ENCODE results near the gene ELFN1.

The ELFN1 gene

DNA sequence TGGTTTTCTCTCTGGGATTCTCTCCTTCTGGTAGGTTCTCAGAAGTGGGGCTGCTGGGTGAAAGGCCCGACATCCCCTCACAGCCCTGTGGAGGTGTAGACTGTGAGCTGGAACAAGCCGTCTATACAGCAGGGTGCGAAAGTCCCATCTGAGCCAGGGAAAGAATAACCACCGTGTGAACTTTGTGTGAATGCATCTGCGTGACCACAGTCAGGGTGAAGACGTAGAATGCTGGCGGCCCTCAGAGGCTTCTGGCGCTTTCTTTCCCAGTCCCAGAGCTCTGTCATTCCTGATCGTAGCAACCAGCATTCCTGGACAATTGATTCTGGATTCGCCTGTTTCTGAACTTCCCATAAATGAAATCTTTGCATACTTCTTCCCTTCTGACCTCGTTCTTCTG, 30.0 kb downstream of the ELFN1 start:
- H3K9me3 Mint-ChIP-seq, result peaks cover 13% of the 10 kb centered on the region
- no peak overlapping the region for H3K4me3 Mint-ChIP-seq
- peaks cover 18% of the 10 kb centered on the region for H3K4me1 Mint-ChIP-seq
- peaks cover 41% of the 10 kb centered on the region for H3K36me3 Mint-ChIP-seq (ENCODE audit: low read depth)
- peaks cover 21% of the 10 kb centered on the region for H3K27me3 Mint-ChIP-seq (ENCODE audit: low read depth)
- no peak overlapping the region for H3K27ac Mint-ChIP-seq
- TF ChIP-seq, protein P1, sequence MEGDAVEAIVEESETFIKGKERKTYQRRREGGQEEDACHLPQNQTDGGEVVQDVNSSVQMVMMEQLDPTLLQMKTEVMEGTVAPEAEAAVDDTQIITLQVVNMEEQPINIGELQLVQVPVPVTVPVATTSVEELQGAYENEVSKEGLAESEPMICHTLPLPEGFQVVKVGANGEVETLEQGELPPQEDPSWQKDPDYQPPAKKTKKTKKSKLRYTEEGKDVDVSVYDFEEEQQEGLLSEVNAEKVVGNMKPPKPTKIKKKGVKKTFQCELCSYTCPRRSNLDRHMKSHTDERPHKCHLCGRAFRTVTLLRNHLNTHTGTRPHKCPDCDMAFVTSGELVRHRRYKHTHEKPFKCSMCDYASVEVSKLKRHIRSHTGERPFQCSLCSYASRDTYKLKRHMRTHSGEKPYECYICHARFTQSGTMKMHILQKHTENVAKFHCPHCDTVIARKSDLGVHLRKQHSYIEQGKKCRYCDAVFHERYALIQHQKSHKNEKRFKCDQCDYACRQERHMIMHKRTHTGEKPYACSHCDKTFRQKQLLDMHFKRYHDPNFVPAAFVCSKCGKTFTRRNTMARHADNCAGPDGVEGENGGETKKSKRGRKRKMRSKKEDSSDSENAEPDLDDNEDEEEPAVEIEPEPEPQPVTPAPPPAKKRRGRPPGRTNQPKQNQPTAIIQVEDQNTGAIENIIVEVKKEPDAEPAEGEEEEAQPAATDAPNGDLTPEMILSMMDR (IDR thresholded peaks at IDR 0.05; ENCODE audit: unreplicated experiment in 3 of 3), result no peak

- TF ChIP-seq, protein P1 (IDR thresholded peaks at IDR 0.05; ENCODE audit: unreplicated experiment in 3 of 3), result no peak
- Mint-ChIP-seq H3K36me3 (ENCODE audit: low read depth) (peaks cover 41% of the 10 kb centered on the region), H3K27ac (no peak overlapping the region), H3K4me3 (no peak overlapping the region), H3K9me3 (peaks cover 13% of the 10 kb centered on the region), H3K4me1 (peaks cover 16% of the 10 kb centered on the region), H3K27me3 (ENCODE audit: low read depth) (peaks cover 21% of the 10 kb centered on the region)
Measured at GRCh38 chr7:1700536-1701333, 30.7 kb downstream of the ELFN1 start.

DNA sequence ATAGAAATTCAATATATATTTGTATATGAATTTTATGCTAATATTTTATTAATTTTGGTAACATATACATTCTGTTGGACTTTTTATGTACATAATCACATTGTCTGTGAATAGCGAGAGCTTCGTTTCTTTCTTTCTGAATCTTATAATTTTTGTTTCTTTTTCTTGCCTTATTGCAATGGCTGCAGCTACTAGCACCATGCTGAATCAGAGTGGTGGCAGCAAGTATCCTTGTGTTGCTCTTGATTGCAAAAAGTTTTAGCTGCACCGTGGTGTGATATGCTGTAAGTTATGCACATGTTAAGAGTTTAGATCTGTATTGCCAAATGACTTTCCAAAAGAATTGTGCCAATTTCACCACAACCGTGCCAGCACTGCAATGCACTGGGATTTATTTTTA, 32.6 kb downstream of the ELFN1 start:
- peaks cover 48% of the 10 kb centered on the region for H3K36me3 Mint-ChIP-seq (ENCODE audit: low read depth)
- H3K27me3 Mint-ChIP-seq (ENCODE audit: low read depth), result peaks cover 14% of the 10 kb centered on the region
- peaks cover 13% of the 10 kb centered on the region for H3K9me3 Mint-ChIP-seq
- no peak overlapping the region for H3K27ac Mint-ChIP-seq
- H3K4me1 Mint-ChIP-seq, result peaks cover 15% of the 10 kb centered on the region
- TF ChIP-seq, protein P1 (IDR thresholded peaks at IDR 0.05; ENCODE audit: unreplicated experiment in 3 of 3), result no peak
- no peak overlapping the region for H3K4me3 Mint-ChIP-seq

DNA sequence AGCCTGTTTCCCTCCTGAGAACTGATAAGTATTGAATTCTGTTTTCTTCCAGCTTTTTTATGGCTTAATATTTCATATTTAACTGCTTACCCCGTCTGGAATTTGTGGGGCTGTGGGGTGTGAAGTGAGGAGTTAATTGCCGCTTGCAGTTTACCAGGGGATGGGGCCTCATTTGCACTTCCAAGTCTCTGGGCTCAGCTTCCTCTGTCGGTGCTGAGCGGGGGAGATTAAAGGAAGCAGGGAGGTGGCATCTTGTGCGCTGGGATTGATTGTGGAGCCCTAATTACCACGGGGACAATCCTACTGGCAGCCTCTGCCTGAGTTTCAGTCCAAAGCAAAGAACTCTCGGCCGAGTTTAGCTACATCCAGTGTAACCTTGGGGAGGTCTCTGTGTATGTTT, 33.4 kb downstream of the ELFN1 start:
- peaks cover 13% of the 10 kb centered on the region for H3K9me3 Mint-ChIP-seq
- peaks cover 10% of the 10 kb centered on the region for H3K4me1 Mint-ChIP-seq
- no peak overlapping the region for H3K4me3 Mint-ChIP-seq
- TF ChIP-seq, protein P1 (IDR thresholded peaks at IDR 0.05; ENCODE audit: unreplicated experiment in 3 of 3), result no peak
- no peak overlapping the region for H3K27ac Mint-ChIP-seq
- peaks cover 48% of the 10 kb centered on the region for H3K36me3 Mint-ChIP-seq (ENCODE audit: low read depth)
- peaks cover 13% of the 10 kb centered on the region for H3K27me3 Mint-ChIP-seq (ENCODE audit: low read depth)

DNA sequence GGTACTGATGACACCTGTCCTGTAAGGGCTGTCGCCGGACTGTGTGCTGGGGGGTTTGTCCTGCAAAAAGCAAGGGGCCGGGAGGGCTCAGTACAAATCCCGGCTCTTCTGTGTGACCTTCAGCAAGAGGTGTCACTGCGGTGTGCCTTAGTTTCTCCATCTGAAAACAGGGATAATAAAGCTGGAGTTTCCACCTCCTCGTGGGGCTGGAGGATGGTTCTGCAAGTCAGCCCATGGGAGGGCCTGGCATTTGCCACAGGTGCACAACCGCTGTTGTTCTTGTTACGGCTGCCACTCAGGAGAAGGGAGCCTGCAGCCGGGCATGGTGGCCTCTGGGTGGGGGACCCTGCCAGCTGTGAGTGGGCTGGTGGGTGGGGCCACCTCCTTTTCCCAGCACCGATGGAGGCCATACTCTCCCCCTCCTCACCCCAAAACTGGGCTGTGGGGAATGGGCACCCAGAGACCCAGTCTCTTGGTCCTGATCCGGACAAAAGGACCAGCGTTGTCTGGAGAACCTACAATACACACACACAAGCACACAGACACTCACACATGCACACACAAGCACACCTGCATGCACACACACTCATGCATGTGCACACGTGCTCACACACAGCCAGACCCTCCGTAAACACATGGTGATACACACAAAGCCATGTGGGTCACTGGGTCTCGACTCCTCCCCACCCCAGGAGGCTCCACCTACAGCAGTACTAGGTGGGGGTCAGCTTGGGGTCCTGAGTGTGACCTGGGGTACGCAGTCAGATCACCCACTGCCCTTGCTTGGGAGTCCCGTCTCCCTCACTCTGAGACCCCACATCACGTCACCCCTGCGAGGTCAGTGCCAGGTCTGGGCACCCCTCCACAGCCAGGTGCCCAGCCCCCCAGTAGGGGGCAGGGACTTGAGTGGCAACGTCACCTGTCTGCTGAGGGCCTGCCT, 34.1 kb downstream of the ELFN1 start:
- H3K9me3 Mint-ChIP-seq, result peaks cover 13% of the 10 kb centered on the region
- H3K4me1 Mint-ChIP-seq, result peaks cover 10% of the 10 kb centered on the region
- H3K27ac Mint-ChIP-seq, result no peak overlapping the region
- H3K4me3 Mint-ChIP-seq, result no peak overlapping the region
- TF ChIP-seq, protein P1 (IDR thresholded peaks at IDR 0.05; ENCODE audit: unreplicated experiment in 3 of 3), result no peak
- peaks cover 7% of the 10 kb centered on the region for H3K27me3 Mint-ChIP-seq (ENCODE audit: low read depth)
- peaks cover 46% of the 10 kb centered on the region for H3K36me3 Mint-ChIP-seq (ENCODE audit: low read depth)

Data from nephron (organoid).